H1 (cell line): ENCODE results near the gene IL9. TPM values are rescaled to one million over a fixed set of nuclear protein-coding genes. Genes with fewer than 3 reads are reported as not detected.

Experiments
- CTCF ChIA-PET: fragments of 300-600 bp; sonication (Branson Sonifier 250); formaldehyde crosslinking; loops from one replicate; lab custom pipeline; 2021; ENCODE audit not compliant: partially characterized antibody; lab: Charles Lee
- POLR2A ChIA-PET: fragments of 300-600 bp; sonication (Branson Sonifier 250); formaldehyde crosslinking; loops from one replicate; lab custom pipeline; 2021; ENCODE audit warnings: inconsistent platforms; ENCODE audit not compliant: partially characterized antibody; lab: Charles Lee
- DNase-seq, 2 experiments: peaks; one replicate each; pipeline versions ENCODE4 v3.0.0 to v3.0.0-alpha.2; 2010 to 2022; ENCODE audit warnings: low spot score in 2 of 2, low read depth in 1 of 2, mixed read lengths in 1 of 2
- FAIRE-seq: peaks from 2 replicates; lab custom pipeline; 2011; peaks lifted over from hg19 to GRCh38; lab: Jason Lieb, UNC
- H2AFZ ChIP-seq: 2 replicates; pipeline ENCODE4 v1.8.1; 2012; ENCODE audit warnings: low read length, inconsistent platforms
- H2AK5ac ChIP-seq: 2 replicates; pipeline ENCODE4 v1.6.1; 2013; ENCODE audit warnings: low read depth, low read length
- H2BK120ac ChIP-seq: replicated peaks from 2 replicates; pipeline ENCODE3; 2013; ENCODE audit warnings: low read depth, low read length, inconsistent platforms
- H2BK12ac ChIP-seq: 2 replicates; pipeline ENCODE4 v1.6.1; 2013; ENCODE audit warnings: low read depth, low read length
- H2BK15ac ChIP-seq: 2 replicates; pipeline ENCODE4 v1.6.1; 2013; ENCODE audit warnings: low read length
- H2BK20ac ChIP-seq: 2 replicates; pipeline ENCODE4 v1.6.1; 2013; ENCODE audit warnings: low read length
- H2BK5ac ChIP-seq: 2 replicates; pipeline ENCODE4 v1.6.1; 2013; ENCODE audit warnings: low read depth, low read length
- H3K14ac ChIP-seq: 2 replicates; pipeline ENCODE4 v1.6.1; 2013; ENCODE audit warnings: inconsistent platforms; ENCODE audit not compliant: insufficient read length
- H3K18ac ChIP-seq: 2 replicates; pipeline ENCODE4 v1.6.1; 2013; ENCODE audit warnings: low read length; ENCODE audit errors: extremely low read depth
- H3K23ac ChIP-seq: 2 replicates; pipeline ENCODE4 v1.6.1; 2013; ENCODE audit warnings: inconsistent platforms; ENCODE audit not compliant: insufficient read length
- H3K23me2 ChIP-seq: 2 replicates; pipeline ENCODE4 v1.6.1; 2013; ENCODE audit warnings: low read depth, low read length
- H3K27ac ChIP-seq: 2 replicates; pipeline ENCODE4 v1.6.1; 2011; ENCODE audit warnings: low read depth, low read length, inconsistent platforms
- H3K27me3 ChIP-seq, 4 experiments: replicated peaks in 1 of 4; 1 replicate in 1 of 4; 2 replicates in 3 of 4; pipeline versions ENCODE4 v1.6.1 to v1.8.1; 2011 to 2013; ENCODE audit warnings: low read length in 3 of 4, mild to moderate bottlenecking in 3 of 4, inconsistent platforms in 2 of 4, mixed read lengths in 2 of 4, moderate library complexity in 1 of 4; ENCODE audit not compliant: control insufficient read depth in 3 of 4, insufficient read depth in 3 of 4; ENCODE audit errors: extremely low read depth in 1 of 4
- H3K36me3 ChIP-seq, 4 experiments: 2 replicates each; pipeline versions ENCODE4 v1.6.1 to v1.8.1; 2011 to 2013; ENCODE audit warnings: mild to moderate bottlenecking in 4 of 4, low read length in 3 of 4, moderate library complexity in 2 of 4, control low read depth in 1 of 4, inconsistent platforms in 1 of 4; ENCODE audit not compliant: insufficient read depth in 4 of 4, control insufficient read depth in 2 of 4
- H3K4ac ChIP-seq: replicated peaks from 2 replicates; pipeline ENCODE3; 2013; ENCODE audit warnings: low read length, low read depth, mixed read lengths, inconsistent platforms; ENCODE audit not compliant: insufficient read length
- H3K4me1 ChIP-seq, 4 experiments: replicated peaks in 1 of 4; 1 replicate in 1 of 4; 2 replicates in 3 of 4; pipeline versions ENCODE4 v1.6.1 to v1.8.1; 2011 to 2013; ENCODE audit warnings: low read length in 3 of 4, inconsistent platforms in 2 of 4, mixed read lengths in 1 of 4; ENCODE audit not compliant: insufficient read depth in 4 of 4, control insufficient read depth in 3 of 4
- H3K4me2 ChIP-seq, 2 experiments: 2 replicates each; pipeline versions ENCODE4 v1.6.1 to v1.8.1; 2011 to 2013; ENCODE audit warnings: low read depth in 2 of 2, low read length in 2 of 2, control low read depth in 1 of 2, inconsistent platforms in 1 of 2, mild to moderate bottlenecking in 1 of 2; ENCODE audit not compliant: insufficient read depth in 1 of 2
- H3K4me3 ChIP-seq, 4 experiments: fragments of 200-600, 300-600 bp in 1 of 4; sonication (generic), shearing (Covaris generic), sonication (Bioruptor Twin) in 1 of 4; 2 replicates each; pipeline versions ENCODE4 v1.5.1 to v1.8.1; 2011 to 2016; ENCODE audit warnings: low read length in 4 of 4, low read depth in 3 of 4, control low read depth in 2 of 4, inconsistent platforms in 2 of 4, mild to moderate bottlenecking in 2 of 4, mixed read lengths in 1 of 4, moderate library complexity in 1 of 4; ENCODE audit not compliant: insufficient read depth in 2 of 4; ENCODE audit errors: extremely low read depth in 1 of 4
- H3K56ac ChIP-seq: replicated peaks from 2 replicates; pipeline ENCODE3; 2013; ENCODE audit warnings: low read depth, mild to moderate bottlenecking, mixed read lengths, low read length, inconsistent platforms; ENCODE audit not compliant: insufficient read length
- H3K79me1 ChIP-seq: 2 replicates; pipeline ENCODE4 v1.6.1; 2013; ENCODE audit warnings: low read depth, low read length, control low read depth
- H3K79me2 ChIP-seq, 2 experiments: 2 replicates each; pipeline versions ENCODE4 v1.6.1 to v1.8.1; 2012 to 2013; ENCODE audit warnings: low read length in 2 of 2, mild to moderate bottlenecking in 2 of 2, inconsistent platforms in 1 of 2; ENCODE audit not compliant: insufficient read depth in 2 of 2, control insufficient read depth in 1 of 2
- H3K9ac ChIP-seq, 4 experiments: replicated peaks in 1 of 4; 1 replicate in 1 of 4; 2 replicates in 3 of 4; pipeline versions ENCODE4 v1.6.1 to v1.8.1; 2011 to 2013; ENCODE audit warnings: low read depth in 3 of 4, low read length in 3 of 4, control low read depth in 2 of 4, mild to moderate bottlenecking in 2 of 4, moderate library complexity in 2 of 4, inconsistent platforms in 1 of 4; ENCODE audit errors: extremely low read depth in 1 of 4
- H3K9me3 ChIP-seq, 2 experiments: 2 replicates each; pipeline versions ENCODE4 v1.6.1 to v1.8.1; 2012 to 2013; ENCODE audit warnings: mild to moderate bottlenecking in 2 of 2, moderate library complexity in 2 of 2, control low read depth in 1 of 2, inconsistent platforms in 1 of 2, low read depth in 1 of 2, low read length in 1 of 2, mixed read lengths in 1 of 2; ENCODE audit not compliant: insufficient read depth in 2 of 2
- H4K20me1 ChIP-seq, 2 experiments: replicated peaks in 1 of 2; 2 replicates each; pipeline versions ENCODE3 to v1.8.1; 2011 to 2013; ENCODE audit warnings: inconsistent platforms in 2 of 2, low read length in 2 of 2, mild to moderate bottlenecking in 1 of 2; ENCODE audit not compliant: insufficient read depth in 2 of 2, control insufficient read depth in 1 of 2
- H4K5ac ChIP-seq: 2 replicates; pipeline ENCODE4 v1.6.1; 2013; ENCODE audit warnings: low read length, low read depth, mixed read lengths, inconsistent platforms; ENCODE audit not compliant: insufficient read length
- H4K8ac ChIP-seq: 2 replicates; pipeline ENCODE4 v1.8.0; 2013; ENCODE audit warnings: mild to moderate bottlenecking, moderate library complexity, low read length, inconsistent platforms; ENCODE audit not compliant: insufficient read depth; ENCODE audit errors: extremely low read depth
- H4K91ac ChIP-seq: replicated peaks from 2 replicates; pipeline ENCODE3; 2013; ENCODE audit warnings: low read length, mixed read lengths, inconsistent platforms; ENCODE audit not compliant: insufficient read length
- BCL11A ChIP-seq, 2 experiments: IDR thresholded peaks; one replicate each; pipeline ENCODE4 v1.6.1; 2011; ENCODE audit warnings: low read depth in 2 of 2, low read length in 2 of 2, mild to moderate bottlenecking in 2 of 2
- CBX5 ChIP-seq: fragments of 300-800, 300-1000 bp; sonication (generic); IDR thresholded peaks from 2 replicates; pipeline ENCODE4 v1.7.1; 2016; ENCODE audit warnings: antibody characterized with exemption, low read length, low read depth
- CEBPB ChIP-seq: IDR thresholded peaks from 2 replicates; pipeline ENCODE4 v1.6.1; 2012; ENCODE audit warnings: low read depth, low read length
- CTBP2 ChIP-seq: IDR thresholded peaks from 2 replicates; pipeline ENCODE4 v1.7.0; 2011; ENCODE audit warnings: borderline replicate concordance, mild to moderate bottlenecking, moderate library complexity, mixed read lengths, low read length; ENCODE audit not compliant: insufficient read depth, insufficient read length
- E2F6 ChIP-seq: IDR thresholded peaks from 2 replicates; pipeline ENCODE4 v1.6.1; 2012; ENCODE audit warnings: inconsistent platforms
- HDAC2 ChIP-seq, 2 experiments: fragments of 300-600 bp in 1 of 2; sonication (generic) in 1 of 2; IDR thresholded peaks; 2 replicates each; pipeline ENCODE4 v1.6.1; 2011 to 2012; ENCODE audit warnings: low read depth in 2 of 2, low read length in 2 of 2, mild to moderate bottlenecking in 2 of 2, moderate library complexity in 2 of 2, borderline replicate concordance in 1 of 2, inconsistent platforms in 1 of 2
- JUN ChIP-seq: IDR thresholded peaks from 2 replicates; pipeline ENCODE4 v1.6.1; 2011; ENCODE audit warnings: low read depth, mild to moderate bottlenecking, improper control_type of control experiment, low read length
- MAX ChIP-seq: IDR thresholded peaks from 2 replicates; pipeline ENCODE4 v1.6.1; 2012; ENCODE audit warnings: inconsistent platforms
- NRF1 ChIP-seq: IDR thresholded peaks from 2 replicates; pipeline ENCODE4 v1.6.1; 2011; ENCODE audit warnings: mild to moderate bottlenecking, low read depth, low read length, improper control_type of control experiment
- SAP30 ChIP-seq: fragments of 300-600 bp; sonication (generic); IDR thresholded peaks from 2 replicates; pipeline ENCODE4 v1.7.1; 2012; ENCODE audit warnings: low read length, moderate library complexity, mild to moderate bottlenecking, inconsistent platforms; ENCODE audit not compliant: insufficient read depth, insufficient replicate concordance
- SP2 ChIP-seq: IDR thresholded peaks from 2 replicates; pipeline ENCODE4 v1.6.1; 2012; ENCODE audit warnings: mild to moderate bottlenecking, low read length, inconsistent platforms
- SP4 ChIP-seq: IDR thresholded peaks from 2 replicates; pipeline ENCODE4 v1.6.1; 2012; ENCODE audit warnings: low read length, inconsistent platforms
- TAF1 ChIP-seq: IDR thresholded peaks from 2 replicates; pipeline ENCODE4 v1.6.1; 2011; ENCODE audit warnings: mild to moderate bottlenecking, low read depth, low read length
- ZNF274 ChIP-seq: IDR thresholded peaks from 2 replicates; pipeline ENCODE4 v1.7.0; 2012; ENCODE audit warnings: low read length, borderline replicate concordance; ENCODE audit errors: extremely low read depth
- WGBS, 2 experiments: shearing (Covaris generic) in 1 of 2; methylation state at CpG; one replicate each; pipeline versions ENCODE4 v1.1.6 to v1.1.7; 2013 to 2015; ENCODE audit warnings: low lambda C conversion rate in 2 of 2, mixed read lengths in 2 of 2, inconsistent platforms in 1 of 2, low coverage in 1 of 2, missing lambda C conversion rate in 1 of 2; ENCODE audit not compliant: insufficient replicate concordance in 2 of 2, insufficient coverage in 1 of 2, insufficient read length in 1 of 2; ENCODE audit errors: extremely low coverage in 1 of 2, missing lambda C conversion rate in 1 of 2; 5-methylcytosine and 5-hydroxymethylcytosine counted together
- polyA plus RNA-seq, 7 experiments: library from polyadenylated mRNA; depleted of rRNA in 3 of 7; stranded (reverse) in 5 of 7; unstranded in 2 of 7; fragments of >200 nt in 5 of 7; fragments of 200-250 nt in 2 of 7; gene quantifications; 1 replicate in 5 of 7; 2 replicates in 1 of 7; 4 replicates in 1 of 7; pipeline versions ENCODE4 v1.2.1 to v1.2.3, GENCODE V29; 2011 to 2013; ENCODE audit warnings: missing spikeins in 2 of 7, mixed read lengths in 2 of 7
- total RNA-seq: library from RNA; stranded (reverse); fragmentation: NEBNext Ultra II Directional; extraction: Animal tissue kit (Norgen Biotek cat#: 25700); gene quantifications from 2 replicates; pipeline ENCODE4 v1.2.1, GENCODE V29; 2021

IL9 gene
- total and polyA plus RNA-seq, 2 of the 8 experiments (the other 6 are each of a cell fraction or from before 2014, with no cell fraction given) = not detected

DNA sequence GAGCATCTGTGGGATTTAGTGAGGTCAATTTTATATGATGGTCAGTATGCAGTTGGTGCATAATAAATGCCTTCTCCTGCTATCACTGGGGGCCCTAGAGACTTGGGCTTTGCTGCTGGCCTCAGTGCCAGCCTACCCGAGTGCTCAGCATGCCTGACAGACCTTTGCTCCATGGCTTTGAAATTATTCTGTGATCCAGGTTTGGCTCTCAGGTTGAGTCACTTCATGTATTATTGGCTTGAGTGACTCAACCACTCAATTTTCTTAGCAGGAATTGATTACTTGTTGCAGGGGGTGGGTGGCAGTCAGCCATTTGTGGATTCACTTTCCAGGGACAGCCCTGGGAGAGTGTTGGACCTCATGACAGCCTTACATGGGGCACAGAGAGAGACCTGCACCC lies 47.7 kb downstream of the IL9 start:
- H2AFZ ChIP-seq = no peak overlapping the region
- H3K4me3 ChIP-seq = no peak overlapping the region
- H3K23ac ChIP-seq = no peak overlapping the region
- H2BK12ac ChIP-seq = no peak overlapping the region
- H3K9ac ChIP-seq = no peak overlapping the region
- H4K5ac ChIP-seq = no peak overlapping the region
- FAIRE-seq (no peak), DNase-seq (no peak)
- H3K4me2 ChIP-seq = no peak overlapping the region
- H2AK5ac ChIP-seq = no peak overlapping the region
- H4K20me1 ChIP-seq = no peaks in the 10 kb centered on the region
- H3K27ac ChIP-seq = no peak overlapping the region
- ChIA-PET POLR2A (no interaction called here), CTCF (no interaction called here)
- H2BK5ac ChIP-seq = no peak overlapping the region
- H3K79me2 ChIP-seq = no peaks in the 10 kb centered on the region
- H3K56ac ChIP-seq = no peak overlapping the region
- H4K91ac ChIP-seq = no peak overlapping the region
- no peaks in the 10 kb centered on the region for H3K36me3 ChIP-seq
- no peak overlapping the region for H4K8ac ChIP-seq
- H3K14ac ChIP-seq = no peak overlapping the region
- no peaks in the 10 kb centered on the region for H3K4me1 ChIP-seq
- H3K4ac ChIP-seq = no peak overlapping the region
- H2BK20ac ChIP-seq = no peak overlapping the region
- H3K18ac ChIP-seq = no peak overlapping the region
- H2BK15ac ChIP-seq = no peak overlapping the region
- H3K9me3 ChIP-seq = no peaks in the 10 kb centered on the region
- WGBS, 2 experiments = 85% methylated on average over 1 of the region's 1 CpG; no CpG with 5 or more reads in 1 of the 2 experiments
- H3K27me3 ChIP-seq = no peaks in the 10 kb centered on the region
- H2BK120ac ChIP-seq = no peak overlapping the region
- H3K79me1 ChIP-seq = no peaks in the 10 kb centered on the region
- H3K23me2 ChIP-seq = no peaks in the 10 kb centered on the region
- TF ChIP-seq JUN = no peak
- no peak for TF ChIP-seq ZNF274
- TF ChIP-seq CBX5 = no peak
- no peak for TF ChIP-seq CTBP2
- no peak for TF ChIP-seq TAF1
- no peak for TF ChIP-seq MAX
- TF ChIP-seq NRF1 = no peak
- no peak for TF ChIP-seq HDAC2 (IDR thresholded peaks at IDR 0.05; ENCODE audit: borderline replicate concordance in 1 of 2, low read depth in 2 of 2, low read length in 2 of 2)
- no peak for TF ChIP-seq SP2
- TF ChIP-seq CEBPB = no peak
- no peak for TF ChIP-seq SP4
- no peak for TF ChIP-seq BCL11A (IDR thresholded peaks at IDR 0.05; ENCODE audit: low read depth in 2 of 2, low read length in 2 of 2)
- TF ChIP-seq E2F6 = no peak
- TF ChIP-seq SAP30 = no peak
